Activated effector memory CD4-positive, alpha-beta T cell treated with anti-CD3 and anti-CD28 coated beads, Interleukin-2, amount 50 U/mL, for 16 hours (primary cell): ENCODE data around the gene CREB3L1.

Experiments
- DNase-seq: peaks from one replicate; pipeline ENCODE4 v3.0.0-alpha.2; 2020

Gene CREB3L1

DNA sequence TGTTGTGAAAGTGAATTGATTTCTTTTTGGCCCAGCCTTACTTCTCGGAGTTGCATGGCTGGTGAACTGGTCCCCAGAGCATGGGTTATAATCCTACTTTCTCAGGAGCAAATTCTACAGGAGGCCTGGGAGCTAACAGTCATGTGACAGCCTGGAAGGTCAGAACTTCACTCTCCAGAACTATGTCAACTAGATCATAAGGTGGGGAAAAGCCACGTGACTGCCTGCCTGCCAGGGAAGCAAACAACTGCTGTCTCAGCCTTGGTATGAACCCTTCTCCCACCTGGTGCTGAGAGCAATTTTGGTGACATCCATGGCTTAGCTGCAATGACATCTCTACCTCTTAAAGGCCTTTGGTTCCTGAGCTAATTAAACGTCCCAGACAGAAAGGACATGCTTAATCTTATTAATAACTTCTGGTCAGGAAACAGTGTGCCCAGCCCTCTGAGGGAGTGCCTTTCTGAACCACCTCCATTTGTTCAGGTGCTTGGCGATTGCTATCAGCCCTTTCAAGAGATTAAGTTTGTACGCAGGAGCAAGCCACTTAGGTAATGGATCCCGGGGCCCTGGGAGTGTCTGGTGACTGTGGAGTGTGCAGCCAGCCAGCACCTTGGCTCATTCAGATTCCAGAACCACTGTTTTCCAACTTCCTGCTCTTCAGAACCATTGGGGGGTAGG lies 1.4 kb upstream of the CREB3L1 start:
- no peak for DNase-seq

DNA sequence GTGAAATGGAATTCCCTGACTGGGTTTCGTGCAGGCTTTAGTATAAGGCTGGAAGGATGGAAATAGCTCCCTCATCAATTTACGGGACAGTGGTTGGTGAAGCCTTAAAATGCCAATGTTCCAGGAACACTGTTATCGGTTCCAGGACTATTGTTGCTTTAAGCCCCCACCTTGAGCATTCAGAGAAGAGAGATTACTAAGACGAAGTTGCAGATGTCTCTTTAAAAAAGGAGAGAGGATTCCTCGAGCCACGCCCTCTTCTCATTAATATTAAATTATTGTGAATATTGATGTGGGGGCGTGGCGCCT lies 195 bp upstream of the CREB3L1 start:
- DNase-seq: no peak

DNA sequence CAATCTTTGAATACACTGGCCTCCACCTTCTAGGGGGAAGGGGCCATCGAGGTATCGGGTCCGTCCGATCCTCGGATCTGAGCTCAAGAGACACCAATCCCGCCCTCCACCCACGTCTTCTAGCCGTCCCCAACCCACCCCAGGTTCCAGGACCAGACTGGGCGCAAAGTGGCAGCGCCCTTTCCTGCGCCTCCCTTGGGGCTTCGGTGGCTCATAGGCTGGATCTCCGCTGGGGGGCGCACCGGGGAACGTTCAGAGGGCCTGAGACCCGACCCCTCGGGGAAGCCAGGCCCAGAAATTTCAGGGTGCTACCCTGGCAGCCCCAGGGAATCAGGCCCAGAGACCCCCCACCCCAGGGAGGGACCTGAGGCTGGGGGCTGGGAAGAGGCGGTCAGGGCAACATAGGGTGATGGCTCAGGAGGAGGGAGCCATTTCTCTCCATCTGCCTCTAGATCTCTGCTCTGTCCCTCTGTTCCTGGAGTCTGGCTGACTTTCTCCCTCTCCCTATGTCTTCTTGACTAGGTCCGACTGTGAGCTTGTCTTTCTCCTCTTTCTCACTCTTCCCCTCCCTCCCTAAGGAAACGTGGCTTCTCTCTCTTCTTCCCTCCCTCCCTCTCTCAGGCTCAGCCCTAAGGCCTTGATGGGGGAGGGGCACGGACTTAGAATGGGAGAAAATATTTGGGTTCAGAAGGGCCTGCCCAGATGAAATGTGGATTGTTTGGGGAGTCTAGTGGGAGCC lies 1.1 kb downstream of the CREB3L1 start:
- DNase-seq: peak; percentile 69

DNA sequence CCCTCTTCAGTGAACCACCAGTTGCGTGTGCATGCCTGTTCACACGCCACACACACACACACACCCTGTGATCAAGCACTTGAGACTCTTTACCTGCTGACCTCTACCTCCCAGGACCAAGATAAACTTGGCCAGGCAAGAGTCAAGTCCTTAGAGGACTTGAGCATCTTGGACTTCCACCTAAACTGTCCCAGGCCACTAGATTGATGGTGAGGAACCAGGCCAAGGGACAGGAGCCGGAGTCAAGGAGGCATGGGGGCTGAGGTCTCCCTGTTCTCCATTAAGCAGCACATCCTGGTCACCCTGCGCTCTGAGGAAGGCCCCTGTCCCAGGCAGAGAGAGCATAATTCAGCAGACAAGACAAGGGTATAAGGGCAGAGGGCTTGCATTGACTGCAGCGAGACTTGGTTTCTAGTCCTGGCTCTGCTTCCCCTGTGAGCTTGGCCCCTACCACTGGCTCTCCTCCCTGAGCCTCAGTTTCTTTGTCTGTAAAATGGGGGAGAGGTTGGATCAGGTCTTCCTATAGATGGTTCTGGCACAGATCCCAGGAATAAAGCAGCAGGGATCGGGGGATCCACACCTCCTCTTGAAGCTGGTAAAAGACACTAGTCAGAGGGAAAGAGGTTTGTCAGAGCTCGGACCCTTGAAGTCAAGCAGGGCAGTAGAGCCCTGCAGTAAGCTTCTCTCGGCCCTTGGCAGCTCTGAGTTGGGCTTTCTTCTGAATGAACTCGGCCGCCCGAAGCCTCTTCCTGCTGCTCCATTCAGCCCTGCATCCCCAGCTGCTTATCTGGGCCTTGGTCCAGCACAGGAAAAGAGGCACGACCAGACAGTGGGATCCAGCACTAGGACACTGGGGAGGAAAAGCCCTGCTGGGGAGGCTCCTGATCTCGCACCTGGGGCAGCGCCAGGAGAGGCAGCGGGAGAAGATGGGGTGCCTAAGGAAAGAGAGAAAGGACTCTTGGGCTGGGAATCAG lies 2.0 kb downstream of the CREB3L1 start:
- DNase-seq: no peak

DNA sequence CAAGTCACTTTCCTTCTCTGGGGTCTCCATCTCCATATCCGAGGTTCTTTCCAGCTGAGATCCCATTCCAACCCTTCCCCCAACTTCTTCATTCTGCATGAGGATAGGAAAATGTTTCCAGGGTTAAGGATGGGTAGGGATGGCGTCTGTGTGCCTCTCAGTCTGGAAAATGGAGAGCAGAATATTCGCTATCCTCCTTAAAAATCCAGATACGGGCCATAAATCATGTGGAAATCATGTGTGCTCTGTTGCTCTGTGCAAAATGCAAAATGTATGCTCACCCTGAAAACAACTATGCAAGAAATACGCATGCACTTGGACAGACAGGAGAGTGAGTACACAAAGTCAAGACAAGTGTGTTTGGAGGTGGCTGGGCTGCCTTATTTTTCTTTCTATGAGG lies 3.2 kb downstream of the CREB3L1 start:
- DNase-seq: no peak

DNA sequence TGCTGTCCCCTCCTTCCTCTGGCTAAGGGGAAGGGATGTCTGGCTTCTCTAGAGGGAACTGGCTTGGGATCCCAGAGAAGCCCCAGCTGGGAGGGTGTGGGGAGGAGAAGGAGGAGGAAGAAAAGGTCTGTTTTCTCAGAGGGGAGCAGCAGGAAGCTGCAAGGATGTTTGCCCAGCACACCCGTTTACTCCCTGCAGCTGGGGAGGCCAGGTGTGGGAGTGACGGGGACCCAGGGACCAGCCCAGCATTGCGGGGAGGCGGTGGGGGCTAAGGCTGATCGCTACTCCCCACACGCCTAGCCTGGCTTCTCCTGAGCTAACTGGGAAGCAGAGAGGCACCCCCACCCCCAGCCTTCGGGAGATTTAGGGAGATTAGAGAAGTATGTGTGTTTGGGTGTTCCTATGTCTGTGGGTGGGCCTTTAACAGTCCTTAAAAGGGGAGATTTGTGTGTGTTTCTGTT lies 3.9 kb downstream of the CREB3L1 start:
- DNase-seq: no peak

DNA sequence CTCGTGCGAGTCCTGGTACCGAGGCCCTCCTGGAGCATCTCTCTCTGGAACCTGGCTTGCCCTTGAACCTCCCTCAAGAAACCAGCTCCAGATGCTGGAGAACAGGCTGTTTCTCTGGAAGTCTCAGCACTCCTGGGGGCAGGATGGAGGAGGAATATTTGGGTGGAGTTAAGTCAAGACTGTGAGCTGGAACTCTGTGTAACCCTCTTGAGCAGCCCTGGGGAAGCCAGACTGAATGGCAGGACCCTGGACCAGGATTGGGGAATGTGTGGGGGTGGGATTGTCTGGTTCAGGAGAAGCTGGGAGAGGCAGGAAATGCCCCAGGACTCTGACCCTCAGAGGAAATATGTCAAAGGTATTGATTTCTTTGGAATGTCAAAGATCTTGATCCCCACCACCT lies 7.7 kb downstream of the CREB3L1 start:
- DNase-seq: no peak

DNA sequence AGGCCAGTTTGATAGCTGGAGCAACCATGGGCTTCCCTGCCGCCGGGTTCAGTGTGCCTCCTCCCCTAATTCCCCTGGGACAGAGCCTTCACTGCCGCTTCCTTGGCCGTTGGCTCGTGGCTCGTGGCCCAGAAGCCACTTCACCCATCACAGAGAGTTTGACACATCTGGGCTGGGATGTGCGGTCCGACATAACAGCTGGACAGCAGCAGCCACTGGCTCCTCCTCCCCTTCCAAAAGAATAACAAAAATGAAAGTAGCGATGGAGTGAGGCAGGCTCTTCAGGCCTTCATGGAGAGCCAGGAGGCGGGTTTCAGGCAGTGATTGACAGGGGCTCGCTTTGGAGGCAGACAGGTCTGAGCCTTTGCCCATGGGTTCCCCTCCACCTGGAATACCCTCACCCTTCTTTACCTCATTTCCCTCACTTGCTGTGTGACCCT lies 8.2 kb downstream of the CREB3L1 start:
- no peak for DNase-seq

DNA sequence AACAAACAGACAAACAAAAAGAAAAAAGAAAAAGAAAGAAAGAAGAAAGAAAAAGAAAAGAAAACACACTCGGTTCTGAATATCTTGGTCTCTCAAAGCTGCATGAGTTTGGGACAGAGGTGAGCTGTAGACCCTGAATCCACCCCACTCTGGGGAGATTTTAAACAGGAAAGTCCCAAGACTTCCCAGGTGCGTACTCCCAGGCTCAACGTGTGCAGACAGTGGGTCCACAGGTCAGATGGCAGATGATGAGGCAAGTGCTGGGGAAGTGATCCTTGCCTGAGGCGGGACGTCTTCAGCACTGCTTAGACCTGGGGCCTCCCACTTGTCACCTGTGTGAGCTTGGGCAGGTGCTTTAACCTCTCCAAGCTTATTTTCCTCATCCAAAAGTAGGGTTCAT lies 9.3 kb downstream of the CREB3L1 start:
- no peak for DNase-seq

DNA sequence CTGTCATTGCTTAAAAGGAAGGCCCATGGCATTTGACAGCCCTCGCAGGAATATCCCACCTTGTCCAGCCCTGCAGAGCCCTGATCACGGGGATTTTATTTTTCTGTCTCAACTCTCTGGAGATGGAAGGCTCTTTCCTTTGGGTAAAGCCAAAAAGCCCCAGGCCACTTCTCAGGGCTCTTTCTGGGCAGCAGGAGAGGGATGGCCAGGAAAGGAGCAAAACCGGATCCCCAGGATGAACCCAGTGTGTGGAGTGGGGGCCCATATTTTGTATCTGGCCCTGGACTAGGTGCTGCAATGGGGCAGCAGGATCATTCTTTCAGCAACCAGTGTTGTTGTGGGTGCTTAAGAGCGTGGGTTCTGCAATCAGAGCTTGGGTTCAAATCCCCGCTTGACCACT lies 11.0 kb downstream of the CREB3L1 start:
- no peak for DNase-seq

DNA sequence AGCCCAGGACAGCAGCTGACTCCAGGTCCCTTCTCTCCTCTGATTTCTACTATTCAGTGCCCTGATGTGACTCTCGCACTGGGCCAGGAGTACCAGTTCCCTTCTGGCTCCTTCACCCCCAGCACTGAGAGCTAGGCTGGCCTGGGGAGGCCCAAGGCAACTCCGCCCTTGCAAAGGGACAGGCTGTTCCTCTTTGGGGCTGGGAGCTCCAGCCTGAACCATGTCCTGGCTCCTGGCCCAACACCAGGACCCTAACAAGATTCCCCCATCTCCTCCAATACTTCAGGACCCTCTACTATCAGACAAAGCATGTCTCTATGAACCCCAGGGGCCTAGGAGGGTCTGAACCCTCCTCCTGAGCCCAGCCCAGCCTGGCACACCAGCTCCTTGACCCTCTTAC lies 12.5 kb downstream of the CREB3L1 start:
- DNase-seq: no peak

DNA sequence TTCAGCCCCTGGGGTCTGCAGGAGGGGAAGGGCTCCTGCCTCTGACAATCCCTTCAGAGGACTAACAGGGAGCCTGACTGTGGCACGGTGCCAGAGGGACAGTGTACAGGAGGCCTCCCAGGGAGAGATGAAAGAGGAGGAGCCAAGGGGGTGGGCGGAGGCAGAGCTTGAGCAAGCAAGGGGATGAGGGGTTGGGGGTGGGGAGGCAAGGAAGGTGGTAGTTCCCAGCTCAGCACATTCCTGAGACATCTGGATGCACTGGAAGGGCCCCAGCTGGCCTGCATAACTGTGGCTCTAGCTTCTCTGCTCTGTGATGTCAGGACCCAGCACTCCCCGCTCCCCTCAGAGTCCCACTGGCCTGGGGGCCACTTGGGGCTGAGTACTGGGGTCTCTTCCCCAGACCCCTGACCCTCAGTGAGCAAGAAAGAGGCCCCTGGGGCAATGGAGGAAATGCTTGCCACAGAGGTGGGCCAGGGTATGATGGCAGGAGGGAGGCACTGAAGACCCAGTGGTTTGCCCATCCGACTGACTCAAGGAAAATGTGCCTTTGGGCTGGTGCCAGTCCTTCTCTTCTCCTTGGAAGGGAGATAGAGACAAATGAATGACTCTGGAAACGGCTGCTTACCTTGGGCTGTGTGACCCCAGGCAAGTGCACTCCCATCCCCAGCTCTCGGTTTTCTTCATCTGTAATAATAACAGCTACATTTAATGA lies 13.3 kb downstream of the CREB3L1 start:
- DNase-seq: no peak

DNA sequence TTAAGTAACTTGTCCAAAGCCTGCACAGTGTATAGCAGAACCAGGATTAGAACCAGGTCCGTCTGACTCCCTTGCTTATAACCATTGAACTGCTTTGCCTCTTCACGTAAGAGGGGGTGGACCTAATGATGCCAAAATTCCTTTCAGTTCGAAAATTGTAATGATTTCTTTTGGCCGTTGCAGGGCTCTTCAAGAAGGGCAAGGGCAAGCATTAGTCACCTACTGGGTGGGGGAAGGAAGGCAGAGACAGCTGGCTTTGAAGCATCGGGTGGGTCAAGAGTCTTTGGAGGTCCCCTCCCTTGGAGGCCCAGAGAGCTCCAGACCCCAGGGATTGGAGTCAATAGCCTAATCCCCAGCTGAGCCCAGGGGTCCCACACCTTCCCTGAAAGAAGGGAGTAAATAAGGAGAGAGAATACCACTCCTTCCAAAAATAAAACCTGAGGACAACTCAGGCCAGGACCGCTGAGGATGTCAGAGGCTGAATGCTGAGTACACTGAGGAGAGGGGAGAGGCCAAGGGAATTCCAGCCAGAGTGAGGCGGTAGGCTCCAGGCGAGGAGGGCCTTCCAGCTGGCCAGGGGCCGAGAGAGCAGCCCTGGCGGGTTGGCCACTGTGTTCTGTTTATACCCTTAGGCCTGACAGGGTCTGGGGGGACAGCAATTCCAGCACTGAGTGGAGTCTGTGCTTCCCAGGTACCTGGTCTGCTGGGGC lies 14.1 kb downstream of the CREB3L1 start:
- DNase-seq: no peak

DNA sequence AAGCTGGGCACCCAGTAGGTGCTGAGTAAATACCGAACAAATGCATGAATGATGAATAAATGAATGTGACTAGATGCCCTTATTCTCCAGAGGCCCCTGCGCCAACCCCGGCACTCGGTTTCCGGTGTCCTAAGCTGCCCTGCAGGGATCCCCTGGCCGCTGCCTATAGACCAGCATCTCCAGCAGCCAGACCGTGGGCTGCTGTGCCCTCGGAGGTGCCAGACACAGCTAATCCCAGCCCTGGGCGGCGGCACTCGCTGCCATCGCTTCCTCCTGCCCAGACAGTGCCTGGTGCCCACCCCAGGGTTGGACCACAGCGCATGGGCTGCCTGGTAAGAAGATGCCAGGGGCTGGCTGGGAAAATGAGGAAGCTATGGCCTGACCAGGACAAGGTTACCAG lies 15.6 kb downstream of the CREB3L1 start:
- no peak for DNase-seq

DNA sequence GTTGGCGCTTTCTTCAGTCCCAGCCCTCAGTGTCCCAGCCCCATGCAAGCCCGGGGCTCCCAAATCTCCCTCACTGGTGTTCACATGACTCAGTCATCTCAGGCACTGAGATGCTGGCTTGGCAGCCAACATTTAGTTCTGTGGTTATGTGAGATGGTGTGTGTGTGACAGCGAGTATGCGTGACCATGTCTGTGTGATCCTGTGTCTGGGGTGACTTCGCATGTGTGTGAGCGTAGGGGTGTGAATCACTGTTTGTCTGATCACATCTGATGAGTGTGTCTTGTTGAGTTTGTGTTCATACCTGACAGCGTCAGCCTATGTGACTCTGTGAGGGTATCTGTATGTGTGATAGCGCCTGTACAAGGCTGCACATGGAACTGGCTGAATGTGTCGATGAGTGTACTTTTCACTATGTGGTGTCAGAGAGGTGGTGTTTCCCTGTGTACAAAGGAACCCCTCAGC lies 16.2 kb downstream of the CREB3L1 start:
- DNase-seq: no peak

DNA sequence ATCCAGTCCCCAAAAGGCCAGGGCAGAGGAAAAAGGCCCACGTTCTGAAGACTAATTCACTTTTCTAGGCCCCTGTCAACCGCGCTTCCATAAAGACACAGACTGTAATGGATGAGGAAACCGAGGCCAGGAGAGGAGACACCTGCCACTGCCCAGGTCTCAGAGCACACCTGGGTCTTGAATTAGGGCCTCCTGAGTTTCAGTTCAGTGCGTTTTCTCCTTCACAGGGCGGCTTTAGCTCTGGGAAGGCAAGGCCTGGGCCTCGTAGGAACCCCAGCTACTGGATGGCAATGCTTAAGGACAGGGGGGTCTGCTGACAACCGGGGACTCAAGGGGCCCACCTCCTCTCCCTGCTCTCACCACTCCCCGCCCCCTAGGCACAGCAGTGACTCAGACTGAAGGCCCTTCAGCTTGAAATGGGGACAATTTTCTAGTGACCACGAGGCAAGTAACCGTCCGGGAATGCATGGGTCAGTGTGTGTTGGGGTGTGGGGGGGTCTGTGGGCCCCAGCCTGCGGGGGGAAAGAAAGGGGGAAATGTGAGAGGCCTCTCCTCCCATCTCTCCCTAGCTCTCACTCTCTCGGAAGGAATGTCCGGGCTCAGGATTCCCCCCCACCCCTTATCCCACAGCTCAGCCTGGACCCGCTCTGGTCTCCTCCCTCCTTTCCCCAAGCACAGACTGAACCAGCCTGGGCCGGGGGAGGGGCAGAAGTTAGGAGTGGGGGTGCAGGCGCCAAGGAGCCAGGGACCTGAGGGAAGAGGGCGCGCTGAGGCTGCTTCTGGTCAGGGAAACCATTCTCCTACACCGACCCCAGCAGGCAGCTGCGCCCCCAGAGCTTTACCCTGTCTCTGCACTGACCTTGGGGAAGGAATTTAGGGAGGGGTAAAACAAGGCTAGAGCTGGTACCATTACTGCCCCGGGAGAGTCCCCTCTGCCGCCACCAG lies 17.2 kb downstream of the CREB3L1 start:
- DNase-seq: no peak

DNA sequence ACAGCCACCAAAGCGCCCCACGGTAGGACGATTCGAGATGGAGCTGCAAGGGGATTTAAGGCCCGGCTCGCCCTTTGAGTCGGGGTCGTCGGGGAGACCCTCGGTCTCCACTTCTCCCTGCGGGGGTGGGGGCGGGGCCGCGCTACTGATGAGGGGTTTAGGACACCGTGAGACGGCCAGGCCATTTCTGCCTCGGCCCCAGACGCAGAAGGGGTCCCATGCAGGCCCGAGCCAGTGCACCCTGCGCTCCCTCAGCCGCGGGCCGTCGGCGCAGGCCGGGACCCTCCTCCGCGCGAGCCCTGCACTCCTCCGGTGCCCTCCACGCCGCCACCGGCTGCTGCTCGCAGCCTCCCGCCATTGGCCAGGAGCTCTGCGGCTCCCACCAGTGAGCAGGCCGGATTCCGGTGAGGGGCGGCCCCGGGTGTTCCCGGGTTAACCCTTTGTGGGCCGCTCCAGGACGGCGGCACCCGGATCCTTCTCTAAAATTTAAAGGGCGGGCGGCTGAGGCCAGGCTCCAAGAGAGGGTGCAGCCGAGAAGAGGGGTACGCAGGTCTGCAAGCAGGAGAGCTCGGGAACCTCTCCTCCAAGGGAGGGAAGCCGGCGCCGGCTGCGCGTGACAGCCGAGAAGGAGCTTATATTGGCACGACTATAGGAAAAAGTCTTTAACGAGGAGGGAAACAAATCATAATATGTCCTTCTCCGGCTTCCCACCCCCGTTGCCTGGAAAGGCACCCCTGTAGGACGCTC lies 18.0 kb downstream of the CREB3L1 start:
- DNase-seq: peak; percentile 90

DNA sequence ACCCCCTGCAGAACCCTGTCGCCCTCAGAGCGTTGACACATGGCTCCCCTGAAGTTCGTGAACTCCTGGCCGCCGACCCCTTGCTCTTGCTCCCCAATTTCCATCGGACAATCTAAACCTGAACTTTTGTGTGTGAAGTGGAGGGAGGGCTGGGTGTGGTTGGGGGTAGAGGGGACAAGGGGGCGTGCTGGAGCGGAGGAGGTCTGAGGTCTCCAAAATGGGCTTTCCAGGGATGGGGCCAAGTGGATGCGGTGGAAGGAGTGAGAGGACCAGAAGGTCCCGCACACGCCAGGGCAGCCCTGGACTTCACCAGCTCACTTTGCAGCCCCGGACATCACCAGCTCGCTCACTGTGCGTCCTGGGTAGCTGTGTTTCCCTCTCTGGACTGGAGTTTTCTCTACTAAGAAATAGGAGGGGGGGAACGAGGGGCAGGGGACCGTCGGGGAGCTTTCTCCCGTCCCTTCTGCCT lies 18.6 kb downstream of the CREB3L1 start:
- DNase-seq: no peak

DNA sequence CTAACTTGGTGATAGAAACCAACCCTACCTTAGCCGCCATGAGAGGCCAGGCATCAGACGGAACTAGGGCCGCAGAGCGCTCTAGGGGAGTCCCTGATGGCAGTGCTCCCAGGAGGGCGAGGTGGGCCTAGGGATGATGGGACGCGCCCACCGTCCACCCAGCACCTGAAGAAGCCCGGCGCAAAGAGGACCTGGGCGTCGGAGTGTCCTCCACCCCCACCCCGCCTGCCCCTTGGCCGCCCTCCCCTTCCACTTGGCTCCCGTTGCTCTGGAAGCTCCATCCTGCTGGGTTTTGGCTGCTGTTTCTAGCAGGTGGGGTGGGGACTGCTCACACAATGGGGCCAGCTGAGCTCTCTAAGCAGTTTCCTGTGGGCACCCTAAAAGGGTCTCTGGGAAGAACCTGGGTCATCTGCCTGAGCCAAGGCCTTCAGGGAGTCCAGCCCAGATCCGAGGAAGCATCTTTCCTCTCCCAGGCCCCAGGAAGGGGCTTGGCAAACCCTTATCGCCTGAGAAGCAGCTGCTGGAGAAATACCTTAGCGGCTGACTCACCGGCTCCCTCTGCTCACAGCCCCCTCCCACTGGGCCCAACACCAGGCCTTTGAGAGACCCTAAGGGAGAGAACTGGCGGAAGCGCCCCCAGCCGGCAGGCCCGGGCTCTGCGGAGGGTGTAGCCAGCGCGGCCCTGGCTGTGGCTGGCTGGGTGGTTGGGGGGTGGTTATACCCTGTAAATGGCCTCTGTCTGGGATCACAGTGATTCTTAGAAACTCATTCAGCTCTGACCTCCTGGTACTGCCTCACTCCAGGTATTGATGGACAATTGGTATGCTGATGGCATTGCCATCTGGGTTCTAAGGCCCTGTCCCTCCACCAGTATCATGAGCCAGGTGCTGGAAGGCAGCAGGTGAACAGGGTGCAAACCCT lies 19.3 kb downstream of the CREB3L1 start:
- no peak for DNase-seq
